DOHH2 (cell line): Measurements from ENCODE around the gene PELI2.

Experiments used
- H3F3A ChIP-seq: fragments of 200-600 bp; sonication (generic), shearing (Covaris generic); 2 replicates; pipeline ENCODE4 v1.6.0; 2016; ENCODE audit warnings: antibody characterized with exemption, mild to moderate bottlenecking; ENCODE audit not compliant: control insufficient read depth, insufficient read depth
- H3K27ac ChIP-seq: fragments of 200-600 bp; sonication (generic); 2 replicates; pipeline ENCODE4 v1.5.1; 2014; ENCODE audit warnings: low read depth, mild to moderate bottlenecking, low read length, moderate library complexity
- H3K27me3 ChIP-seq: fragments of 200-600 bp; sonication (generic); 2 replicates; pipeline ENCODE4 v1.6.1; 2014; ENCODE audit warnings: mild to moderate bottlenecking, low read length, mixed read lengths; ENCODE audit not compliant: control insufficient read depth
- H3K36me3 ChIP-seq: fragments of 200-600 bp; sonication (generic); 2 replicates; pipeline ENCODE4 v1.6.1; 2014; ENCODE audit warnings: mild to moderate bottlenecking, low read length, moderate library complexity, mixed read lengths; ENCODE audit not compliant: control insufficient read depth
- H3K4me1 ChIP-seq: fragments of 200-600 bp; sonication (generic); 2 replicates; pipeline ENCODE4 v1.6.1; 2014; ENCODE audit warnings: mild to moderate bottlenecking, low read length, mixed read lengths; ENCODE audit not compliant: control insufficient read depth
- H3K4me2 ChIP-seq: fragments of 200-600 bp; sonication (generic); 2 replicates; pipeline ENCODE4 v1.6.0; 2014; ENCODE audit warnings: mild to moderate bottlenecking, low read length, moderate library complexity
- H3K4me3 ChIP-seq: fragments of 200-600 bp; sonication (generic); 2 replicates; pipeline ENCODE4 v1.5.1; 2014; ENCODE audit warnings: mild to moderate bottlenecking, low read length, mixed read lengths
- H3K79me2 ChIP-seq: fragments of 200-600 bp; sonication (generic); 2 replicates; pipeline ENCODE4 v1.6.1; 2014; ENCODE audit warnings: mild to moderate bottlenecking, low read length, mixed read lengths; ENCODE audit not compliant: control insufficient read depth
- H3K9me2 ChIP-seq: fragments of 200-600 bp; sonication (generic); replicated peaks from 2 replicates; pipeline ENCODE4 v1.6.1; 2014; ENCODE audit warnings: mild to moderate bottlenecking, low read length, mixed read lengths; ENCODE audit not compliant: control insufficient read depth
- H3K9me3 ChIP-seq: fragments of 200-600 bp; sonication (generic); 2 replicates; pipeline ENCODE4 v1.6.1; 2014; ENCODE audit warnings: antibody characterized with exemption, low read length, mixed read lengths; ENCODE audit not compliant: control insufficient read depth, insufficient read depth
- H4K20me1 ChIP-seq: fragments of 200-600 bp; sonication (generic); 2 replicates; pipeline ENCODE4 v1.6.0; 2014; ENCODE audit warnings: low read depth, mild to moderate bottlenecking, antibody characterized with exemption, low read length, moderate library complexity; ENCODE audit not compliant: control insufficient read depth, insufficient read depth
- CTCF ChIP-seq: fragments of 200-600 bp; sonication (generic); IDR thresholded peaks from one replicate; pipeline ENCODE4 v1.5.1; 2014; ENCODE audit warnings: antibody characterized with exemption, mild to moderate bottlenecking, low read depth, low read length; ENCODE audit not compliant: poor library complexity, severe bottlenecking
- EZH2phosphoT487 ChIP-seq: fragments of 200-600 bp; sonication (generic); IDR thresholded peaks from 2 replicates; pipeline ENCODE4 v1.6.1; 2017; ENCODE audit warnings: borderline replicate concordance, mild to moderate bottlenecking, antibody characterized with exemption, low read length, moderate library complexity, mixed read lengths

PELI2 gene

GRCh38 chr14:56147449-56147848, 29.2 kb downstream of the PELI2 start:
- H3F3A ChIP-seq, result no peaks in the 10 kb centered on the region
- H3K27ac ChIP-seq, result no peak overlapping the region
- no peaks in the 10 kb centered on the region for H3K4me1 ChIP-seq
- no peak overlapping the region for H3K4me2 ChIP-seq
- H3K4me3 ChIP-seq, result no peak overlapping the region
- no peaks in the 10 kb centered on the region for H3K36me3 ChIP-seq
- no peaks in the 10 kb centered on the region for H3K9me3 ChIP-seq
- H4K20me1 ChIP-seq, result no peaks in the 10 kb centered on the region
- no peak for TF ChIP-seq CTCF
- no peak for TF ChIP-seq EZH2phosphoT487
- no peaks in the 10 kb centered on the region for H3K9me2 ChIP-seq
- H3K27me3 ChIP-seq, result peaks cover 13% of the 10 kb centered on the region; the same call in 1 of the 2 replicates
- no peaks in the 10 kb centered on the region for H3K79me2 ChIP-seq

GRCh38 chr14:56147986-56148901, 30.0 kb downstream of the PELI2 start:
- Histone ChIP-seq H4K20me1 (no peaks in the 10 kb centered on the region), H3K9me3 (no peaks in the 10 kb centered on the region), H3K79me2 (no peaks in the 10 kb centered on the region), H3K36me3 (no peaks in the 10 kb centered on the region), H3K9me2 (no peaks in the 10 kb centered on the region), H3F3A (no peaks in the 10 kb centered on the region), H3K27me3 (peaks cover 13% of the 10 kb centered on the region; the same call in 1 of the 2 replicates), H3K4me1 (no peaks in the 10 kb centered on the region), H3K4me3 (no peak overlapping the region), H3K4me2 (no peak overlapping the region), H3K27ac (no peak overlapping the region)
- TF ChIP-seq CTCF (no peak), EZH2phosphoT487 (no peak)

- no peak overlapping the region for H3K4me3 ChIP-seq
- TF ChIP-seq EZH2phosphoT487, result no peak
- TF ChIP-seq CTCF, result no peak
- H4K20me1 ChIP-seq, result no peaks in the 10 kb centered on the region
- H3F3A ChIP-seq, result no peaks in the 10 kb centered on the region
- H3K27me3 ChIP-seq, result peaks cover 13% of the 10 kb centered on the region; the same call in 1 of the 2 replicates
- H3K4me2 ChIP-seq, result no peak overlapping the region
- H3K9me2 ChIP-seq, result no peaks in the 10 kb centered on the region
- no peaks in the 10 kb centered on the region for H3K79me2 ChIP-seq
- H3K4me1 ChIP-seq, result no peaks in the 10 kb centered on the region
- H3K9me3 ChIP-seq, result no peaks in the 10 kb centered on the region
- H3K27ac ChIP-seq, result no peak overlapping the region
- no peaks in the 10 kb centered on the region for H3K36me3 ChIP-seq
Observed at GRCh38 chr14:56149151-56149550, 30.9 kb downstream of the PELI2 start.
